GM12891 (cell line): ENCODE results near the gene APOLD1.

Source experiments
- POLR2A ChIP-seq: IDR thresholded peaks from 2 replicates; pipeline ENCODE4 v1.6.1; 2011; ENCODE audit warnings: low read depth, low read length, control low read depth
- POLR2AphosphoS5 ChIP-seq: IDR thresholded peaks from 2 replicates; pipeline ENCODE4 v1.6.1; 2011; ENCODE audit warnings: low read depth, low read length, control low read depth

DNA sequence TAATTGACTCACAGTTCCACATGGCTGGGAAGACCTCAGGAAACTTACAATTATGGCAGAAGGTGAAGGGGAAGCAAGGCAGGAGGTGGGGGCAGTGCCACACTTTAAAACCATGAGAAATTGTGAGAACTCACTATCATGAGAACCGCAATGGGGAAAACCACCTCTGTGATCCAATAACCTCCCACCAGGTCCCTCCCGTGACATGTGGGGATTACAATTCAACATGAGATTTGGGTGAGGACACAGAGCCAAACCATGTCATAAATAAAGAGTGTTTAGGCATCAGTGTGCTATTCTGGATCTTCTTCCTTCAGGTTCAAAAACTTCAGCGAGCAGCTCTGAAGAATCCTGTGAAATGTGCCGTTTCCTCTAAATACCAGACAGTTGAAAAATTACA, 37.4 kb downstream of the APOLD1 start:
- no peak for TF ChIP-seq POLR2A
- TF ChIP-seq POLR2AphosphoS5: no peak
